BLaER1 (cell line): ENCODE data around the gene KMT2E.

Experiments
- H3K27ac ChIP-seq: shearing (Covaris generic); formaldehyde crosslinking; 2 replicates; pipeline ENCODE4 v1.8.1; 2022
- H3K27me3 ChIP-seq: shearing (Covaris generic); formaldehyde crosslinking; 2 replicates; pipeline ENCODE4 v1.8.1; 2022
- H3K36me3 ChIP-seq: shearing (Covaris generic); formaldehyde crosslinking; 2 replicates; pipeline ENCODE4 v1.8.1; 2022
- H3K4me1 ChIP-seq: shearing (Covaris generic); formaldehyde crosslinking; 2 replicates; pipeline ENCODE4 v1.8.1; 2022
- H3K4me2 ChIP-seq: shearing (Covaris generic); formaldehyde crosslinking; 2 replicates; pipeline ENCODE4 v1.8.1; 2022
- H3K4me3 ChIP-seq: shearing (Covaris generic); formaldehyde crosslinking; 2 replicates; pipeline ENCODE4 v1.8.1; 2022
- H3K9ac ChIP-seq: shearing (Covaris generic); formaldehyde crosslinking; 2 replicates; pipeline ENCODE4 v1.8.1; 2022
- H3K9me3 ChIP-seq: shearing (Covaris generic); formaldehyde crosslinking; 2 replicates; pipeline ENCODE4 v1.8.1; 2022
- H4K20me1 ChIP-seq: shearing (Covaris generic); formaldehyde crosslinking; 2 replicates; pipeline ENCODE4 v1.8.1; 2022
- Cebpa-rat ChIP-seq: shearing (Covaris generic); IDR thresholded peaks from 2 replicates; pipeline ENCODE4 v1.8.1; 2022

Gene KMT2E

DNA sequence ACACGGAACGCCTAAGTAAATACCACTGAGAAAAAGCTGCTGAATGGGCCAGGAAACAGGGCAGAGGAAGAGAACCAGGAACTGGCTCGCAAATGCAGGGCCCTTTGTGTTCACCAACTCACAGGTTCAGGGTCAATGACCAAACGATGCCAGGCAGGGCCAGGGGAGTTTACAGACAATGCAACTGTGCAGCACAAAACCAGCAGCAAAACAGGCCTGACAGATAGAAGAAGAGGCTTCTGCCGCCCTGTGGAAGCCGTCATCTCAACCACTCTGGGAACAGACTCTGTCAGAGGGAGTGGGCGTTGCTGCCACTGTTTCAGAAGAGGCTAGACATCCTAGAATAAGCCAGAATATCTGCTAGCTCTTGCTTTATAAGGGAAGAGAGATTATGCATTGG is 117.9 kb downstream of the KMT2E start:
- Histone ChIP-seq H3K27ac (no peak overlapping the region), H3K4me3 (no peak overlapping the region), H3K4me2 (no peak overlapping the region), H3K9me3 (no peaks in the 10 kb centered on the region), H4K20me1 (peaks cover 6% of the 10 kb centered on the region; the same call in 1 of the 2 replicates), H3K36me3 (peaks cover 75% of the 10 kb centered on the region), H3K4me1 (peaks cover 29% of the 10 kb centered on the region), H3K9ac (no peak overlapping the region), H3K27me3 (no peaks in the 10 kb centered on the region)
- no peak for TF ChIP-seq Cebpa-rat

- H4K20me1 ChIP-seq = peaks cover 6% of the 10 kb centered on the region; the same call in 1 of the 2 replicates
- no peak overlapping the region for H3K4me3 ChIP-seq
- H3K36me3 ChIP-seq = peaks cover 80% of the 10 kb centered on the region
- no peaks in the 10 kb centered on the region for H3K27me3 ChIP-seq
- H3K4me1 ChIP-seq = peaks cover 25% of the 10 kb centered on the region
- no peak for TF ChIP-seq Cebpa-rat
- H3K4me2 ChIP-seq = no peak overlapping the region
- no peak overlapping the region for H3K9ac ChIP-seq
- no peaks in the 10 kb centered on the region for H3K9me3 ChIP-seq
- H3K27ac ChIP-seq = no peak overlapping the region
These were observed 118.3 kb downstream of the KMT2E start for GRCh38 chr7:105132335-105132734.

GRCh38 chr7:105132835-105133234 is 118.8 kb downstream of the KMT2E start:
- Histone ChIP-seq H3K4me1 (peaks cover 20% of the 10 kb centered on the region), H3K27ac (no peak overlapping the region), H3K9ac (no peak overlapping the region), H3K9me3 (no peaks in the 10 kb centered on the region), H3K4me3 (no peak overlapping the region), H3K27me3 (no peaks in the 10 kb centered on the region), H4K20me1 (peaks cover 3% of the 10 kb centered on the region; the same call in 1 of the 2 replicates), H3K36me3 (peaks cover 85% of the 10 kb centered on the region), H3K4me2 (no peak overlapping the region)
- TF ChIP-seq Cebpa-rat = no peak

DNA sequence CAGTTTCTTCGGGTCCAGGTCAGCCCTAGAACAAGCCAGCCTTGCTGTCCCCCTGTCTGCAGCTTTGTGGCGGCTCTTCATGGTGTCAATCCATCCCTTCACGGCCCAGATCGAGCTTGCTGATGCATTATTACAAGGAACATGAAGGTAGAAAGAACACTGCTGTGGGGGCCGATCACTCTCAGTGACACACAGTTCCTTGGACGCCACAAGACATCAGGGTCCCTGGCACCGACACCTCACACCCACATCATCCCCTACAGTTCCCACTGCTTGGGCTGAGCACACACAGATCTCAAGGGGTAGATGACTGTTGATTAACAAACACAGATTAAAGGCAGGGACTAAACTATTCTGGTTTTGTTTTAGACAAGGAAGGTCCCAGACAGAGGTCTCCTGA is 119.4 kb downstream of the KMT2E start:
- Histone ChIP-seq H3K36me3 (peaks cover 90% of the 10 kb centered on the region), H3K4me2 (no peak overlapping the region), H3K4me3 (no peak overlapping the region), H3K27me3 (no peaks in the 10 kb centered on the region), H3K4me1 (peaks cover 14% of the 10 kb centered on the region), H3K9me3 (no peaks in the 10 kb centered on the region), H3K9ac (no peak overlapping the region), H3K27ac (no peak overlapping the region), H4K20me1 (no peaks in the 10 kb centered on the region; the same call in 1 of the 2 replicates)
- TF ChIP-seq Cebpa-rat = no peak

DNA sequence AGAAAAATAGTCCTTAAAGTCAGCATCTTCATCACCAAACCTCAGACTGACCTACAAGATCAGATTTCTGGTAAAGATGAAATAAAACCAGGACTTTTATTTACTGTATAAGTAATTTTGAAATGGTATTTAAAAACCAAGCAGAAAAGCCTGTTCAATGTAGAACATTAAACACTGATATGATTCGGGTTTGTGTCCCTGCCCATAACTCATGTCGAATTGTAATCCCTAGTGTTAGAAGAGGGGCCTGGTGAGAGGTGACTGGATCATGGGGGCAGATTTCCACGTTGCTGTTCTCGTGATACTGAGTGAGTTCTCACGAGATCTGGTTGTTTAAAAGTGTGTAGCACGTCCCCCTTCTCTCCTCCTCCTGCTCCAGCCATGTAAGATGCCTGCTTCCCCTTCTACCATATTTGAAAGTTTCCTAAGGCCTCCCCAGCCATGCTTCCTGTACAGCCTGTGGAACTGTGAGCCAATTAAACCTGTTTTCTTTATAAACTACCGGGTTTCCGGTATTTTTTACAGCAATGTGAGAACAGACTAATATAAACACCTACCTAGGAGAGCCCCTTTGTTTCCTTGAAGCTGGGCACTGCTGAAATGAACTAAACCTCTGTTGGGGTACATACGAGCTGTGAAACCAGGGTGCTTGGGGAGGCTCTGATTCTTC is 120.1 kb downstream of the KMT2E start:
- Histone ChIP-seq H3K27ac (no peak overlapping the region), H3K4me1 (peaks cover 11% of the 10 kb centered on the region; the same call in 1 of the 2 replicates), H3K9ac (no peak overlapping the region), H3K4me3 (no peak overlapping the region), H3K4me2 (no peak overlapping the region), H3K36me3 (peaks cover 91% of the 10 kb centered on the region), H3K27me3 (no peaks in the 10 kb centered on the region), H3K9me3 (no peaks in the 10 kb centered on the region), H4K20me1 (no peaks in the 10 kb centered on the region; the same call in 1 of the 2 replicates)
- no peak for TF ChIP-seq Cebpa-rat

GRCh38 chr7:105136221-105136620 is 122.2 kb downstream of the KMT2E start:
- no peak overlapping the region for H3K4me3 ChIP-seq
- H3K4me1 ChIP-seq = peaks cover under 1% of the 10 kb centered on the region; the same call in 1 of the 2 replicates
- no peak overlapping the region for H3K9ac ChIP-seq
- peaks cover 13% of the 10 kb centered on the region; the same call in 1 of the 2 replicates for H4K20me1 ChIP-seq
- TF ChIP-seq Cebpa-rat = no peak
- peaks cover 96% of the 10 kb centered on the region for H3K36me3 ChIP-seq
- no peaks in the 10 kb centered on the region for H3K27me3 ChIP-seq
- H3K9me3 ChIP-seq = no peaks in the 10 kb centered on the region
- H3K27ac ChIP-seq = no peak overlapping the region
- no peak overlapping the region for H3K4me2 ChIP-seq

DNA sequence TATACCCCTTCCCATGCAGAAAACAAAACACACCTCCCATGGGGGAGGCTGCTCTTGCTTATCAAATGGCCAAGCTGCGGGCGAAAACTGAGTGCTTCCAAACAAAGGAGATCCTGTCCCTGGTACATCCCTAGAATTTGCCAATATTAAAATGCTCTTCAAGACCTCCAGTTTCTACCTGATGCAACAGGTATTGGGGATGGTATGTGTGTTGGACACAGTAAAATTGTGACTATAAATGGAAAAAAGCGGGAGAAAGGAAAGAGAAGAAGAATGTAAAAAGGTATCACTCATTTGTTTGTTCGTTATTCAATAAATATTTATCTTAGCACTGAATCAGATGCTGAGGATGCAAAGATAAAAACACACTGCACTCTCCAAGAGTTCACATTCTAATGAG is 123.9 kb downstream of the KMT2E start:
- Histone ChIP-seq H4K20me1 (peaks cover 14% of the 10 kb centered on the region; the same call in 1 of the 2 replicates), H3K27ac (no peak overlapping the region), H3K4me1 (no peaks in the 10 kb centered on the region), H3K4me2 (no peak overlapping the region), H3K27me3 (no peaks in the 10 kb centered on the region), H3K9ac (no peak overlapping the region), H3K36me3 (peaks cover 95% of the 10 kb centered on the region), H3K9me3 (no peaks in the 10 kb centered on the region), H3K4me3 (no peak overlapping the region)
- no peak for TF ChIP-seq Cebpa-rat

- H3K4me3 ChIP-seq = no peak overlapping the region
- H3K27me3 ChIP-seq = no peaks in the 10 kb centered on the region
- H3K9me3 ChIP-seq = no peaks in the 10 kb centered on the region
- H3K4me2 ChIP-seq = no peak overlapping the region
- no peak overlapping the region for H3K27ac ChIP-seq
- peaks cover 14% of the 10 kb centered on the region; the same call in 1 of the 2 replicates for H4K20me1 ChIP-seq
- no peak for TF ChIP-seq Cebpa-rat
- peaks cover 95% of the 10 kb centered on the region for H3K36me3 ChIP-seq
- no peak overlapping the region for H3K9ac ChIP-seq
- no peaks in the 10 kb centered on the region for H3K4me1 ChIP-seq
These were observed 125.4 kb downstream of the KMT2E start for GRCh38 chr7:105139381-105139780.

DNA sequence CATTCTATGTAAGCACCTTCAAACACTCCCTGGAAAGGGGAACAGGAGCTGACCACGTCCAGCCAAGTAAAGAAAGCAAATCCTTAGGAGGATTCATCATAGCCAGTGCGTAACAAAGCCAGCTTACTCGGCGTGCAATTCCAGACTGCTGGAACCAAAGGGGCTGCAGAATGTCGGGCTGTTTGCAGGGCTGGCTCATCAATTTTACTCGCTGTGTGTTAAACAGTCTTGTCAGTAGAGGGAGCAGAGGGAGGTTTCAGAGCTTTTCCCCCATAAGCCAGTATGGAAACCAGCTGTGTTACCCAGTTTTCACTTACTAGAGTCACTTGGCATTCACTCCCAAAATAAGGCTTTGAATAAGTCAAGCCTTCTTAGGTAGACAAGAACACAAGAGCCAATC is 127.1 kb downstream of the KMT2E start:
- H3K4me3 ChIP-seq = no peak overlapping the region
- no peaks in the 10 kb centered on the region for H3K27me3 ChIP-seq
- H3K4me1 ChIP-seq = no peaks in the 10 kb centered on the region
- no peak overlapping the region for H3K9ac ChIP-seq
- TF ChIP-seq Cebpa-rat = no peak
- no peak overlapping the region for H3K4me2 ChIP-seq
- no peaks in the 10 kb centered on the region for H3K9me3 ChIP-seq
- H3K36me3 ChIP-seq = peaks cover 94% of the 10 kb centered on the region
- H4K20me1 ChIP-seq = peaks cover 14% of the 10 kb centered on the region; the same call in 1 of the 2 replicates
- H3K27ac ChIP-seq = no peak overlapping the region

- H3K9me3 ChIP-seq = no peaks in the 10 kb centered on the region
- H3K36me3 ChIP-seq = peaks cover 30% of the 10 kb centered on the region
- no peaks in the 10 kb centered on the region for H3K27me3 ChIP-seq
- no peak overlapping the region for H3K4me3 ChIP-seq
- H3K4me2 ChIP-seq = no peak overlapping the region
- no peak overlapping the region for H3K27ac ChIP-seq
- no peak overlapping the region for H3K9ac ChIP-seq
- no peaks in the 10 kb centered on the region for H3K4me1 ChIP-seq
- TF ChIP-seq Cebpa-rat = no peak
- no peaks in the 10 kb centered on the region for H4K20me1 ChIP-seq
These were observed 135.8 kb downstream of the KMT2E start for GRCh38 chr7:105149827-105150226.
